ENCODE data around the gene ITPKB.
"Not testable (repeated sequence)": the region's sequence is repeated elsewhere in the genome, so short reads cannot be mapped to it uniquely, and the experiment has no call there.

Gene ITPKB

DNA sequence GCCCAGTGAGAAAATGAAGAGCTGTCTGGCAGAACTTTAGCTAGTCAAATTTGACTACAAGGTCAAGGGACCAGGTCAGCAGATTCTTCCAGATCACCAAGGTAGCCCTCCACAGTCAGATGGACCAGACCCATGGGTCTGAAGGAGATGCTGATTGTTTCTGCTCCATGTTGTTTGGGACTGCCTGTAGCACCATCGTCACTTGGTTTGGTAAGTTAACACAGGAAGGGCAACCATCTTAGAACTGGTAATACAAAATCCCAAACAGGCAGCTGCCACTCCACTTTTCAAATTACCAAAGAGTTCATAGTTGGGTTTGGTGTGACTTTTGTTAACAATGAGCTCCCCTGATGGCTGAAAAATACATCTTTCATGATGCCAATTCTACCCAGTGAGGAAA lies 9.0 kb downstream of the ITPKB start:
- no peak for DNase-seq

DNA sequence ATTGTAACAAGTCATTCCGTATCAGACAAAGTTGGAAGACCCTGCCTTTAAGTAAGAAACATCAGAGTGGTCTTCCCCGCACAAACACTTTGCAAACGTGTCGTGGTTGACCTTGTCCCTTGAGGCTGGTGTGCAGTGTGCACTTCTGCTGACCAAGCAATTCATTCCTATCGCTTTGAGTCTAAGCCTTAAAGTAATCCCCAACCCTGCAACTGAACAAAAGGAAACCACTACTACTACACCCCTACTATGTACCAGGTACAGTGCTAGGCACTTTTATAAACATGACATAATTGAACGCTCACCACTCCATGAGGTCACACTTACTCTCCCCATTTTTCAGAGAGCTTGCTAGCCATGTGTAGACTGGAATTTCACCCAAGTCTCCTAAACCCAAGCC lies 10.6 kb downstream of the ITPKB start:
- DNase-seq = no peak

DNA sequence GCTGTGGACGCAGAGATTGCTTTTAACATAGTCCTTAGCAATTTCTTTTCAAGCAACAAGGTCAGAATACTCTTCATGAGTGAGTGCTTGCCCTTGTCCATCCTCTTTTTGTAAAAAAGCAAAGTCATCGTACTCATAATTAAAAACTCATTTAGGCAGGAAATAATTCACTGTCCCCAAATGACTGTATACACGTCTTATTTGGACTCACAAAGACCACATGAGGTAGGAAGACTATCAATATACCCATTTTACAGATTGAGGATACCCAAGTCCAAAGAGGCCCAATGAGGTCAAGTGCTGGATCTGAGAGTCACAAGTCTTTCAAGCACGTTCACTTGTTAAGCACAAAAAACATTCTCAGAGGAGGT lies 13.2 kb downstream of the ITPKB start:
- no peak for DNase-seq

DNA sequence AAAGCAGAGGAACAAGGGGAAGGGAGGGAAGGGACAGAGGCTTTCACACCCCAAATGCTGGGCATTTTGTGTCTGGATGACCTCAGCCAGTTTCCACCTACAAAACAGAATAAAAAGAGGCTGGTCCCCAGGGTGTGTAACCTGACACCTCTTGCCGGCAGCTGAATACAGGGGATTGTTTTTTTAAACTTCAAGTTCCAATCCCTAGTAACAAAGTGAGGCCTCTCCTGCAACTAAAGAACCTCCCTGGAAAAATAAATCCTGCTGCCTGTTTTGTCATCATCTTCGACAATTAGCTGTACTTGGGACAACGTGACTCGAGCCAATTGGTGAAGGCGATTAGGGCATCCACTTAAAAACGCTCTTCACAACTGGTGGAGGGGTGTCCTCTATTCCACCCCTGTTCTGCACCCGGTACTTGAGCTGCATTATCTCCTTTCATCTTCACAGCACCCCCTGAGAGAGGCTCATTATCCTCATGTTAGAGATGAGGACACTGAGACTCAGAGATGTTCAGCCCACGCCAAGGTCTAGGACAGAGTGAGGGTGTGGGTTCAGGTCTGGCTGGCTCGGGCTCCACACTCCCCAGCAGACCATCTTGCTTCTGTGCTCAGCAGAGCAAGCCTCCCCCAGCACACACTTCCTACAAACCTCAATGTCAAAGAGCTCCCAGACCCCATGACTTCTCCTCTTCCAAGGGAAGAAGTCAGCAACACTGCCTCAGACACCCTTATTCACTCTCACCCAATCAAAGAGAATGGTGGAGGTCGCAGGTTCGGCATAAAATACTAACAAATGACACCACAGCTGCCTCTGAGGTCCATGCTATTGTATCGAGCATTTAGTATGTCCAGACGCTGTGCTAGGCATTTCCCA lies 15.2 kb downstream of the ITPKB start:
- peak; percentile 87 for DNase-seq

DNA sequence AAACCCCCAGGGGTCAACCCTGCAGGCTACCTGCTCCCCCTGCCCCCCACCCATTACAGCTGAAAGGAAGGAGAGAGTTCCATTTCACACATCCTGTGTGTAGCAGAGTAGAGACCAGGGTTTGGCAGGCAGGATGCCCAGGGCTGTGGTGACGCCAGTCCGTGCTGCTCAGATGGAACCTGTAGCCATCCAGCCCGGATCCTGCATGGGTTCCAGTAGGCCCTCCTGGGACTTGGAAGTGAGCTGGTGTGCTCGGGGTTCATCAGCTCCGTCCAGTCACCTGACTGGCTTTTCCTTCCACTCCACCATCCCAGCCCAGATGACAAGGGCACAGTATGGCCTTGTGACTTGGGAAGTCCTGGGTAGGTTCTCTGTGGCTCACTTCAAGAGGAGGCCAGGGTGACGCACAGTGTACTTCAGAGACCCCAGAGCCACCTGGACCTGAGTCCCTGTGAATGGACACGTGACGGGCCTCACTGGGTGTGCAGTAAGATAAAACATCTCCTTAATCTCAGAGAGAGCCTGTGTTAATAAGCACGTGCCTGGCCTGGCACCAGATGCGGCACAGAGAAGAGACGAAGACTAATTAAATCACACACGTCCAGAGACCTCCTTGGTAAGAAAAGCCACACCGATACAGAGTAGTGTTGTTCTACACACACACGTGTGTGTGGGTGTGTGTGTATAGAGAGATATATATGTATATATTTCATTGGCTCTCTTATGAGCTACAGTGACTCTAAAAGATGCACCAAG lies 16.0 kb downstream of the ITPKB start:
- DNase-seq = no peak

DNA sequence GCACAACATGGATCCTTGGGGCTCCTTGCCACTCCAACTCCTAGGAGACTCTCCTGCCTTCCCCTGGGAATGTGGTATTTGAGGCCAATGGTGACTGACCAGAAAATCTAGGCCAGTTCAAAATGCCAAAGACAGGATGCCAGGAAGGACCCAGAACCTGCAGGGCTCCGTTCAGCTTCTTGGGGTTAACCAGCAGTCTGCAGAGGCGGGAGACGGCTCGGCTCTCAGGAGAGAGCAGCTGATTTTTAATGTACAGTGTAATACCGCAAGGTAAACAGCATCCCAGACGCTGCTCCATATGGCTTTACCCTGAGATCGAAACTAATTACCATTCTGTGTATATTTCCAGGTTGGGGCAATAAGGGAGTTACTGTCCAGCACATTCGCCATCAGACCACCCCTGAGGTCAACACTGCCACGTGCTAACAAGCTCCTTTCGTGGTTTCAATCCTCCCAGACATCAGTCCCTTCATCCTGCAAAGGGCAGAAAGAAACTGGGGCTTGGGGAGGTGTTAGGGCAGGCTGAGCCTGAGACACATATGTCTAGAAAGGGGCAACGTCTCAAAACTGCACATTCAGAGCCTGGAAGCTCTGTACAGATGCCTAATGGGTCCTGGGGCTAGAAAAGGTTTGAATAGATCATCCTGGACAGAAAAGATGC lies 16.7 kb downstream of the ITPKB start:
- DNase-seq = no peak

DNA sequence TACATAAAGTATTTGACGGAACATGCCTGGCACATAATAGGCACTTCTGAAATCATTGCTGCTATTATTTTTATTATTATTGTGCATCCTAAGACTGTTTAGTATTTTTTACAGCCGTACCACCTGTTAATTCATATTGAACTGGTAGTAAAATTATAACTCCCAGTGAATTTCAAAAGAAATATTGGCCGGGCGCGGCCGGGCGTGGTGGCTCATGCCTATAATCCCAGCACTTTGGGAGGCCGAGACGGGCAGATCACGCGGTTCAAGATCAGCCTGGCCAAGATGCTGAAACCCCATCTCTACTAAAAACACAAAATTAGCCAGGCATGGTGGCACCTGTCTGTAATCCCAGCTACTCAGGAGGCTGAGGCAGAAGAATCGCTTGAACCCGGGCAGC lies 18.5 kb downstream of the ITPKB start:
- not testable (repeated sequence) for DNase-seq

DNA sequence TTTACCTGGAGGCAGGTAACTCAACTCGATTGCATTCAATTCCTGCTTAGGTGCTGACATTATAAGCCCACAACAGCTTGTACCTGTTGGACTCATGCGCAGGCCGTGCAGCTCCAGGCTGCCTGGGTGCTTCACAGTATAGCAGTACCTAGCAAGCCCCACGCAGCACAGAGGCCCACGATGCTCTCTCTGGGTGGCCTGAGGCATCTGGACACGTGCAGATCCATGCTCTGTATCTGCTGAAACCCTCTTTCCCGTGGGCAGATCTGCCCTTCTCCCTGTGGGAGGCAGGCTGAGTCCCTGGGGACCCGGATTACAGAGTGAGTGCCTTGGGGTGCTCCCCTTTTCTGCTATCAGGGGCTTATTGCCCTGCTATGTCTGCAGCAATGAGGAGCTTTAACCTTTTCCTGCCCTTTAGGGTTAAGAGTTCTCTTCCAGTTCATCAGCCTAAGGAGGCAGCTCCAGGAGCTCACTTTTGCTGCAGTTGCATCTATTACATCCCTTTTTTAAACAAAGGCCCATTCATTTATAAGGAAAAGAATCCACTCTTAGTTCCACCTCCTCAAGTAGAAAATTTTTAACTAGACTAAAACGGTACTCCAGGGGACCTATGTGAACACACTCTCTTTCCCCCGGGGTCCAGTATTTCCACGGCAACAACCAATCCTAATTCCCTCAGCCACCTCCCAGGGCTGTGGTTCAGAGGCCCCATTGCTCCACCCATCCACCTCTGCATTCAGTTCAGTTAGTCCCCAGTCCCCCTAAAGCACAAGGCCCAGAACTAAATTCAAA lies 19.3 kb downstream of the ITPKB start:
- no peak for DNase-seq

DNA sequence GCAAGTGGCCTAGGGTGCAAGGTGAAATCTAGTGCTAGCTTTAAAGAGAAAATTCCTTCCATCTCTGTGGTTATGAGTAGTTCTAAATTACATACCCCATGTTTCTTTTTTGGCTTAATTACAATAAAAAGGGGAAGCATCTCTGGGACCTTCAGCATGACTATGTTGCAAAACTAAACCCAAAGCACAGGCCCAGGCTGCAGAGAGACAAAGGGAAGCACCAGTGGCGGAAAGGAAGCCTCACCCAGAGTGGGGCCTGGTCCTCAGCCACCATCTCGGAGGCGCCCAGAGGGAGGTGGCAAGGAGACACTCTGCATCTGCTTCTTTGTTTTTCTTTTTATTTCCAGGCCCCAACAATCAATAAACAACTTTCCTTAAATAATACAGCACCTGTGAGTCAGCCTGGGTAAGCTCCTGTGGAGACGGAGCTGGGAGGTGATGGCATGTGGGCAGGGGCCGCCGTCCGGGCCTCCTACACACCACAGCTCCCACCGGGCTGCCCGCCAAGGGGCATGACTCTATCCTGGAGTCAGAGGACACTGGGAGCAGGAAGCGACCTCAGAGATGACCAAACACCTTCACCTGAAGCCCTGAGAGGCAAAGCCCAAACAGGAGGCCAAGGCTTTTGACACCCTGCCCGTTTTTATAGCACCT lies 21.7 kb downstream of the ITPKB start:
- no peak for DNase-seq

DNA sequence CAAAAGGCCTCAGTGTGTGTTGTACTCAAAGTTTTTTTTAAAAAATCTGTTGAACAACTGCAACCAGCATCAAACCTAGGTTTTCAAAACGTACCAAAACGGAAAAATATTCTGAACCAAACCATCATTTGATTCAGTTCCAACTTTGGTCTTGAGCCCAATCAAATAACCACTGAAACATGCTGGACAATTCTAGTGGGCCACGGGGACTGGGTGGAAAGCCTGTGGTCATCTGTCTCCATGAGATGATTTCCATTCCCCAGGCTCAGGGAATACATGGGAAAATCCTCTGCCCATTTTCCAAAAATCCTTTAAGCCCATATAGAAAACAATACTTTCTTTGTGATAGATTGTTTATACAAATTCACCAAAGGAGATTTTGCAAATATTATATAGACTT lies 22.5 kb downstream of the ITPKB start:
- DNase-seq = no peak

DNA sequence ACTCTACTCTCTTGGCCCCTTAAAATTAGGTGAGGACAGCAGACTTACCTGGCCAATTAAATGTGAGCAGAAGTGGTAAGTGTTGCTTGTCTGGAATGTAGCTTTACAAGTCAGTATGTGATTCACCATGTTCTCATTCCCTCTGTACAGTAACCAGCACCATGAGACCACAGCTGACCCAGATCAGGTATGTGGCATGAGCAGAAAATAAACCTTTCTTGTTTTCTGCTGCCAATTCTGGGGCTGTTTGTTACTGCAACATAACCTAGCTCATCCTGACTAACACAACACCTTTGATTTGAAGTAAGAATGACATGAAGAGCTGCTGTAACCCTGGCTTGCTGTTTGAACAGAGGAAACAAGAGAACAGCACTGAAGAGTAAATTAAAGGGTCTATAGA lies 24.9 kb downstream of the ITPKB start:
- DNase-seq = no peak

DNA sequence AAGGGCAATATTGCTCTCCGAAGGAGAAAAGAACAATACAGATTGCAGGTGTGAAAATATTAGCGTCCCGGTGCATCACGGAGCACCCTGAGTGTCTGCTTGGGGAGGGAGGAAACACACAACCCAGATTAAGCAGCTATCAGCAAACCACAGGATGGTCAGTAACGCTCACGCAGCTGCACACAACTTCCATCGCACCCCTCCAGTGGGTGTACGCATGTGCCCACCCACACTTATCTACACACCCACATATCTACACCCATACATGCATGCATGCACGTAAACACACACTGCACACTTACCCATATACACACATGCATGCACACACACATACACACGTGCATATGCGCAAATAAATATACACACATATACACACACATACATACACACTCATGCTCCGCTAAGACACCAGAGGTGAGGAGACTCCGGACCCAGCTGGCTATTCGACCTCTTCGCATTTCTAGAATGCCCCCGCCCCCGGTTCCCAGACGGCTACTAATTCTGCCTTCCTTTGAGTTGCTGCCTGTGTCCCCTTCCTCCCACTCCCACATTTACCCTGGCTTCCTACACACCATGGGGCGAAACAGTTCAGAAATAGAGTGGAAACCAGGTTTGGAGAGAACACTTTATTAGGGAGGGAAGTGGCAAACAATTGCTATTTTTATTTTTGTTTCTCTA lies 26.2 kb downstream of the ITPKB start:
- no peak for DNase-seq

DNA sequence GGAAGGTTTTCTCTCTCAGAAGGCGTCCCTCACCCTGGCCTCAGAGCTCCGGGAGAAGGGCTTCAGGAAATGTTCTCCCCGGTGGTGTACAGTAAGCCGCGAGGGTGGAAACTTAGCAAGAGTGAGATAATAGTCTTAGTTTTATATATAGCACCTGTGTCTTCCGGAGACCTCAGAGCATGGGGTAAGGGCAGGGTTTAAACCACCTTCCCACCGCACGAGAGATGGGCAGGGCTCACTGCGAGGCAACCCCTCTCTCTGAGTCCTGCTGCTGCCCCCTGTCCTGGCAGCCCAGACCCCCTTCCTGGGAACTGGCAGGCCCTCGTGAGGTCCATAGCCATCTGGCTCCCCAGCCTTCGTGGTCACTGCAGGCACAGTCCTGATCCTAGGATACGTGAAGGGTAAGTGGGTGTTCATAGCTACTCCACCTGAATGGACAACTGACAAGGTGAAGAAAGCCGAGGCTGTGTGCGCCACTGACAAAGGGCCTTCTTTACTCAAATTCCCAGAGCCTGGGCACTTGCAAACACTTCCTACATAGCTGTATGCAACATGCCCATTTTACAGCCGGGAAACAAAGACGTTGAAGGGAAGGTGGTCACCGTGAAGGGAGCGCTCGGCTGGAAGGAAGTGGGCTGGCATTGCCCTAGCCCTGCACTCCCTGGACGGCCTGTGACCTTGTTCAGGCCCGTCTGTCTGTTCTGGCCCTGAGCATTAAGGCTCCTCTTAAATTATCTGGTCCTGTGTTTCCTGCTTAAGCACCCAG lies 26.9 kb downstream of the ITPKB start:
- DNase-seq = no peak

DNA sequence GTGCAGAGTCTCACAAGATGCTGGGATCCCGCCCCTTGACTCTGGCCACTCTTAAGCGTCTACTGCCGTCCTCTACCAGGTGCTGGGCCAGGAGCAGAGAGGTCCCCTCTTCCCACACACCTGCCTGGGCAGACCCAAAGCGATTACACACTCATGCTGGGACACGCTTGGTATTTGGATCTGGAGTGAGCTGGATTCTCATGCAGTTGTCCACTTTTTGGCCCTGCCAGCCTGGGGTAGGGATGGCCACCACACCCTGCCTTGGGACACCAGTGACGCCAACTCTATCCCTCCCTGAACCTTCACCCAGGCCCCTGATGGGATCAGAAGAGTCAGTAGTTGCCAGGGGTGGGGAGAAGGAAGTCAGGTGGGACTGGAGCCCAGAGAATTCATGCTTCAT lies 28.6 kb downstream of the ITPKB start:
- DNase-seq = no peak

DNA sequence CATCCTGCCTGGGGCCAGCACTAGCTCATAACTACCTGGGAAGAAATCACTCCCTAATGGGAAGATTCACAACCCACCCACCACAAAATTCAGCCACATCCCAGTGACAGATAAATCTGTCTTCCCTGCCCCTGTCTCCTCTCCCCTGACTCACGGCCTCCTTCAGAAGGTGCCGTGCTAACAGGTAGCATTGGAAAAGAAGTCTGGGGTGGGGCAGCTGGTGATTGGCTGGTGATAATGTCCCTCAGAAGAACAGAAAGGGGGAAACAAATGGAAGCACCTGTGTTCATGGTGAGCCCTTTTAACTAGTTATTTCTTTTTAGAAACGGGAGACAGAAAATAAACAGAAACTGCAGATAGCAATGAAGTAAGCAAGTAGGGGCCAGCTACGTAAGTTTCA lies 29.1 kb downstream of the ITPKB start:
- no peak for DNase-seq

DNA sequence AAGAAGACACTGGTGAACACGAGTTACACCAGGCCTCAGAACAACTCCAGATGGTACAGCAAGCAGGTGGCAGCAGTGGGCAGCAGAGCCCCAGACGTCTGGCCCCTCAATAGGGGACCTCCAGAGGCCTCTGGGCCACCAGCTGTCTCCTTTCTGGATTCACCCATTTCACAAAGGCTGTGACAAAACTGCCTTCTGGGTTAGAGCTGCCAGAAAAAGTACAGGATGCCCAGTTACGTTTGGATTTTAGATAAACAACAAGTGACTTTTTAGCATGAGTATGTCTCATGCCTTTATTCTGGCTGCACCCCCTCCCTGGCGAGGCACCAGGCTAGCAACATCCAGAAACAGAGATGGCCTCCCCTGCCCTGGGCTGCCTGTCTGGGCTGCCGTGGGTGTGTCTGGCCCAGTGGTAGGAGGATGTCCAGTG lies 30.1 kb downstream of the ITPKB start:
- DNase-seq = no peak

DNA sequence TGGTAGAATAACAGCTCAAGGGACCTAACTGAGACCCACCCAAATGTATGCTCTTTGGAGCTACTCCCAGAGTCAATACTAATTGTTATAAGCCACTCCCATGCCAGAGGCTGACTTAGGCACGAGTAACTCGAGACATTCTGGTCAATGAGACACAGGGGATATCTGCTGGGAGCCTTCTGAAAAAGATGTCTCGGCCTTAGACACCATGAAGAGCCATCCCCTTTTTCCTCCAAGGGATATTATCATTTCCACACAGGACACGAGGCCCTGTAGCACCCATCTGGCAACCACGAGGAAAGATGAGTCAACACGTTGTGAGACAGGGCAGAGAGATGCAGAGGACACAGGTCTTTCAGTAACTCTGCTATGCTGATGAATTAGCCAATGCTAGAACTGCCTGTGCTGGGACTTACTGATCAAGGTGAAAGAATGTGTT lies 30.7 kb downstream of the ITPKB start:
- no peak for DNase-seq

DNA sequence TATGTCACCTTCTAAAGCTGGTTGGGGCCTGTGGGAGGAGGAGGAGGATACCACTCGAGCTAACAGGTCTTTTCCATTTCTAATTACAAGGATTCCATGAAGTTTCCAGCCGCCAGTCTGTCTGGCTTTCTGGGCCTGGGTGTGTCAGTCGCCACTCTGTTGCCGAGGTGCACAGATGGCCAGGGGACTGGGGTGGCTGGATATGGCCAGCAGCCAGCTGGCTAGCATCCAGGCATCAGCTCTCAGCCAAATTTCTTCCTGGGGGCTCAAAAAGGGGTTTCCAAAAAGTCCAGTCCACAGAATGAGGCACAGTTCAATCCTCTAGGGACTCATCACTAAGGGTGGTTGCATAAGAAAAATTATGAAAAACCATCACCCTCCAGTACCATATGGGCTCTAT lies 32.4 kb downstream of the ITPKB start:
- DNase-seq = peak; percentile 39

DNA sequence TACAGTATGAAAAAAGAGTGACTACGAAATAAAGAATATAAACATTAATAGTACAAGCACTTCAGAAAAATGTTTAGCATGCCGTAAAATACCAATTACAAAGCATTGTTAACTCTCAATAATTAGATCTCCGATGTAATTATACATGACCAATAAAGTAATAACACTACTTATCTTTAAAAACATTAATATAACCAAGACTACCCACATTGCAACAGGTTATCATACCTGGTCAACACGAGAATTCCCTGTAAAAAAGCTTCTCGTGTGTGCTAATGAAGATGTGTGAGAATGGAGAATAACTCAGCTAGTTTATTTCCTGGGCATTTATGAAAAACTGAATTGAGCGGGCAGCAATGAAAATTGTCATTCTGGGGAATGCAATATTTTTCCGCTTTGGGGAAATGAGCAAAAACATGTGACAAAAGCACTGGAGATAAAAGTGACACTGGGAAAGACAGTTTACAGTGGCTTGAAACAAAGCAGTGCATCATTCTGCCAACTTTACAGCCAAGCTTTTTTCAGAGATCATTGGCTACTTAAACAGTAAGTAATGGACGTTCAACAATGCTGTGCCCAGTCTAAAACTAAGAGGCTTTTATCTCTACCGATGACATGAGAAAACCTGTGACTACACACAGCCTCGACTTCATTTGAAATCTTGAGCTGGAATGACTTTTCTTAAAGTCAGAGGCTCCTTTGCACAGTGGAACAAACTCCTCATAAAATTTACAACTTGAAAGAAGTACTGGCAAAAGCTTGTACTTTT lies 34.7 kb downstream of the ITPKB start:
- no peak for DNase-seq
